ENCODE measurements around the gene SNX3.
"Not testable (repeated sequence)": the region's sequence is repeated elsewhere in the genome, so short reads cannot be mapped to it uniquely, and the experiment has no call there.

SNX3 gene

DNA sequence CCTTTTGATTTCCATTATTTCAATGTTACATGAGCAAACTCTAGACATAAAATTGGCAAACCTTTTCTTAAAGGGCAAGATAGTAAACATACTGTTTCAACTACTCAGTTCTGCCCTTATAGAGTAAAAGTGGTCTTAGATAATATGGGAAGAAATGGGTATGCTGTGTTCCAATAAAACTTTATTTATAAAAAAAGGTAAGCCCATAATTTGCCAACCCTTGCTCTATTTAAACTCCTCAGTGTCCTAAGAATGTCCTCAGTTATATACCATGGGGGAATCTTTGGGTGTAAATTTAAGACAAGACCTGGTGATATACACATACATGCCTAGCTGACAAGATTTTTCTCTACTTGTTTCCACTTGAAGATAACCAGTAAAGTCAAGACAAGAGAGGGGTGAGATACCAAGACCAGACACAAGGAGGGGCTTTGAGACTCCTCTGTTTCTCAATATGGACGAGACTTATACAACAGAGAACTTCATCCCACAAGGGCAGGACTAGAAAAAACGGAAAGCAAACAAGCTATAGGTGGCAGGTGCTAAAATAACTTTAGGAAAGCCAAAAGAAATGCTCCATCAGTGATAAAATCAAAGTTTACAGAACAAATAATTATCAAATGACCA lies 10.5 kb downstream of the SNX3 start:
- H3K4me3 Mint-ChIP-seq: no peak overlapping the region
- peaks cover 56% of the 10 kb centered on the region for H3K36me3 Mint-ChIP-seq (ENCODE audit: low read depth)
- no peaks in the 10 kb centered on the region for H3K9me3 Mint-ChIP-seq
- peaks cover 58% of the 10 kb centered on the region for H3K4me1 Mint-ChIP-seq (ENCODE audit: low read depth)
- H3K27ac Mint-ChIP-seq: no peak overlapping the region
- no peaks in the 10 kb centered on the region for H3K27me3 Mint-ChIP-seq
- intact Hi-C loops (cut with micrococcal nuclease): loop anchor here (10.0 kb wide), 1 partner anchor 244 kb away; no protein-coding TSS in a partner anchor

- no peaks in the 10 kb centered on the region for H3K9me3 Mint-ChIP-seq
- no peaks in the 10 kb centered on the region for H3K27me3 Mint-ChIP-seq
- peaks cover 37% of the 10 kb centered on the region for H3K4me1 Mint-ChIP-seq (ENCODE audit: low read depth)
- intact Hi-C loops (cut with micrococcal nuclease): no loop called here
- no peak overlapping the region for H3K4me3 Mint-ChIP-seq
- H3K27ac Mint-ChIP-seq: no peak overlapping the region
- peaks cover 64% of the 10 kb centered on the region for H3K36me3 Mint-ChIP-seq (ENCODE audit: low read depth)
These were observed 12.8 kb downstream of the SNX3 start for GRCh38 chr6:108247965-108248536.

GRCh38 chr6:108245095-108245494 lies 15.7 kb downstream of the SNX3 start:
- H3K27ac Mint-ChIP-seq; H3K4me3 Mint-ChIP-seq; intact Hi-C loops (cut with micrococcal nuclease); H3K27me3 Mint-ChIP-seq: not testable (repeated sequence)
- Mint-ChIP-seq H3K4me1 (ENCODE audit: low read depth) (peaks cover 11% of the 10 kb centered on the region), H3K9me3 (peaks cover 11% of the 10 kb centered on the region), H3K36me3 (ENCODE audit: low read depth) (peaks cover 65% of the 10 kb centered on the region)

GRCh38 chr6:108243836-108244235 lies 17.0 kb downstream of the SNX3 start:
- Mint-ChIP-seq H3K27me3 (no peaks in the 10 kb centered on the region), H3K4me1 (ENCODE audit: low read depth) (peaks cover 10% of the 10 kb centered on the region), H3K9me3 (peaks cover 11% of the 10 kb centered on the region), H3K4me3 (no peak overlapping the region), H3K36me3 (ENCODE audit: low read depth) (peaks cover 75% of the 10 kb centered on the region), H3K27ac (no peak overlapping the region)
- intact Hi-C loops (cut with micrococcal nuclease): no loop called here

GRCh38 chr6:108242721-108243120 lies 18.1 kb downstream of the SNX3 start:
- Mint-ChIP-seq H3K4me3 (no peak overlapping the region), H3K36me3 (ENCODE audit: low read depth) (peaks cover 80% of the 10 kb centered on the region), H3K9me3 (peaks cover 11% of the 10 kb centered on the region), H3K27ac (no peak overlapping the region), H3K27me3 (no peaks in the 10 kb centered on the region), H3K4me1 (ENCODE audit: low read depth) (no peaks in the 10 kb centered on the region)
- intact Hi-C loops (cut with micrococcal nuclease): no loop called here

- H3K9me3 Mint-ChIP-seq: peaks cover 11% of the 10 kb centered on the region
- no peak overlapping the region for H3K27ac Mint-ChIP-seq
- no peaks in the 10 kb centered on the region for H3K27me3 Mint-ChIP-seq
- intact Hi-C loops (cut with micrococcal nuclease): no loop called here
- no peak overlapping the region for H3K4me3 Mint-ChIP-seq
- H3K4me1 Mint-ChIP-seq (ENCODE audit: low read depth): no peaks in the 10 kb centered on the region
- H3K36me3 Mint-ChIP-seq (ENCODE audit: low read depth): peaks cover 82% of the 10 kb centered on the region
These were observed 18.6 kb downstream of the SNX3 start for GRCh38 chr6:108242259-108242658.

DNA sequence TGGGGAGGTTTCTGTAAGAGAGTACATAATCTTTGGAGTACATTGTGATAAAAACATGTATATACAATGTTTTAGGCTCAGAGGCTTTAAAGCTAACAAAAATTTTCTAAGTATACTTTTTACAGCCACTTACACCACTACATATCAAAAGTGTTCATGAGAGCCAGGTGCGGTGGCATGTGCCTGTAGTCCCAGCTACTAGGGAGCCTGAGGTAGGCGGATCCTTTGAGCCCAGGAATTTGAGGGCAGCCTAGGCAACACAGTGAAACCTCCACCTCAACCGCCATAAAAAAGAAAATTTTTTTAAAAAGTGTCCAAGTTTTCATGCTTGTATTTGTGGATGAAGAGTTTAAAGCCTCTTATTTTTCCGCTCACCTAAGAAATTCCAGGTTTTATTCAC lies 22.5 kb downstream of the SNX3 start:
- no peaks in the 10 kb centered on the region for H3K4me1 Mint-ChIP-seq (ENCODE audit: low read depth)
- H3K36me3 Mint-ChIP-seq (ENCODE audit: low read depth): peaks cover 74% of the 10 kb centered on the region
- no peaks in the 10 kb centered on the region for H3K27me3 Mint-ChIP-seq
- H3K4me3 Mint-ChIP-seq: no peak overlapping the region
- intact Hi-C loops (cut with micrococcal nuclease): no loop called here
- H3K27ac Mint-ChIP-seq: no peak overlapping the region
- peaks cover 11% of the 10 kb centered on the region for H3K9me3 Mint-ChIP-seq

DNA sequence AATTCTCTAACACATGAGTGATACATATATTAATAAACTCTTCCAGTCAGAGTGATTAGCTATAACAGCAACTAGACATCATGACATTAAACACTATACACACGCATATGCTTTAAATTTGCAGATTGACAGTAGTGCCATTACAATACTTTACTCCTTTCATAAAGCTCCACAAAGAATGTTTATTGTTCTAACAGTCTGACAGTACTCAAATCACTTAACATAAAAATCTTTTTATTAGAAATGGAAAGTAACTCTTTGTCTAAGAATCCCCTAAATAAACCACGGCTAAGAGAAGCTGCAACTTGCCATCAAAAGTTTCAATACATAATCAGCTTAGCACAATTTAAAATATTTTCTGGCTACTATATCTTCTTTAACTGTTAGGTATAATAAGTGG lies 24.0 kb downstream of the SNX3 start:
- no peak overlapping the region for H3K27ac Mint-ChIP-seq
- H3K4me3 Mint-ChIP-seq: no peak overlapping the region
- intact Hi-C loops (cut with micrococcal nuclease): no loop called here
- H3K4me1 Mint-ChIP-seq (ENCODE audit: low read depth): no peaks in the 10 kb centered on the region
- H3K9me3 Mint-ChIP-seq: peaks cover 1% of the 10 kb centered on the region
- peaks cover 61% of the 10 kb centered on the region for H3K36me3 Mint-ChIP-seq (ENCODE audit: low read depth)
- no peaks in the 10 kb centered on the region for H3K27me3 Mint-ChIP-seq

- Mint-ChIP-seq H3K27ac (no peak overlapping the region), H3K9me3 (no peaks in the 10 kb centered on the region), H3K36me3 (ENCODE audit: low read depth) (peaks cover 48% of the 10 kb centered on the region), H3K27me3 (no peaks in the 10 kb centered on the region), H3K4me3 (no peak overlapping the region), H3K4me1 (ENCODE audit: low read depth) (no peaks in the 10 kb centered on the region)
- intact Hi-C loops (cut with micrococcal nuclease): no loop called here
These were observed 25.7 kb downstream of the SNX3 start for GRCh38 chr6:108235127-108235526.

DNA sequence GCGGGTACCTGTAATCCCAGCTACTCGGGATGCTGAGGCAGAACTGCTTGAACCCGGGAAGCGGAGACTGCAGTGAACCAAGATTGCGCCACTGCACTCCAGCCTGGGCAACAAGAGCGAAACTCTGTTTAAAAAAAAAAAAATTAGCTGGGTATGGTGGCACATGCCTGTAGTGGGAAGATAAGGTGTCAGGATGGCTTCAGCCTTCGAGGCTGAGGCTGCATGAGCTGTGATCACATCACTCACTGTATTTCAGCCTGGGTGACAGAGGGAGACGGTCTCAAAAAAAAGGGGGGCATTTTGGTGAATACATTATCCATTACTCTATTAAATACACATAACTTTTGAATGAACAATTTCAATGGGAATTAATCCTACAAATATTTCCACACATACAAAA lies 32.4 kb downstream of the SNX3 start:
- intact Hi-C loops (cut with micrococcal nuclease): no loop called here
- Mint-ChIP-seq H3K9me3 (no peaks in the 10 kb centered on the region), H3K36me3 (ENCODE audit: low read depth) (peaks cover 19% of the 10 kb centered on the region), H3K4me3 (no peak overlapping the region), H3K27ac (no peak overlapping the region), H3K27me3 (no peaks in the 10 kb centered on the region), H3K4me1 (ENCODE audit: low read depth) (peaks cover 9% of the 10 kb centered on the region)

DNA sequence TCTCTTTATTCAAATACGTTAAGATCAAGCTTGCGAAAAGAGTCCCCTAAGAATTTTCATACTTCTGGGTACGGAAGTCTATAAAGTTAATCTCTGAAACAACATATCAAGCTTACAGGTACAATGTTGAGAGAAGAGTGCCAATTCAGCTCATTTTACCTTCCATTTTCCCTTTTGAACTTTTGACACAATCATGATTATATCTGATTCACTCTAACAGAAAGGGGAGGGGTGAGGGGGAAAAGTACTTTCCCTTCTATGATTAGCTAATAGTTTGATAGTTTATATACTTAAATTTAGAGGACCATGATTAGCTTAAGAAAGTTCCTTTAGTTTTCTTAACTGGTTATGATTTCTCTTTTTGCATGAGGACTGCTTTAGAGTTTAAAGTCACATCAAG lies 33.5 kb downstream of the SNX3 start:
- intact Hi-C loops (cut with micrococcal nuclease): no loop called here
- H3K4me1 Mint-ChIP-seq (ENCODE audit: low read depth): peaks cover 20% of the 10 kb centered on the region
- H3K27ac Mint-ChIP-seq: no peak overlapping the region

GRCh38 chr6:108222504-108222903 lies 38.3 kb downstream of the SNX3 start:
- peaks cover 25% of the 10 kb centered on the region for H3K4me1 Mint-ChIP-seq (ENCODE audit: low read depth)
- H3K27ac Mint-ChIP-seq: peak overlapping the region; percentile 60
- H3K4me3 Mint-ChIP-seq: no peak overlapping the region
- H3K36me3 Mint-ChIP-seq (ENCODE audit: low read depth): peaks cover 45% of the 10 kb centered on the region
- no peaks in the 10 kb centered on the region for H3K27me3 Mint-ChIP-seq
- H3K9me3 Mint-ChIP-seq: no peaks in the 10 kb centered on the region
- intact Hi-C loops (cut with micrococcal nuclease): loop anchor here (5.0 kb wide), 1 partner anchor 35 kb away; no protein-coding TSS in a partner anchor

More for the DNA sequence above, 33.5 kb downstream of the SNX3 start:
- Mint-ChIP-seq H3K4me3 (no peak overlapping the region), H3K27me3 (no peaks in the 10 kb centered on the region), H3K9me3 (no peaks in the 10 kb centered on the region), H3K36me3 (ENCODE audit: low read depth) (peaks cover 22% of the 10 kb centered on the region)

DNA sequence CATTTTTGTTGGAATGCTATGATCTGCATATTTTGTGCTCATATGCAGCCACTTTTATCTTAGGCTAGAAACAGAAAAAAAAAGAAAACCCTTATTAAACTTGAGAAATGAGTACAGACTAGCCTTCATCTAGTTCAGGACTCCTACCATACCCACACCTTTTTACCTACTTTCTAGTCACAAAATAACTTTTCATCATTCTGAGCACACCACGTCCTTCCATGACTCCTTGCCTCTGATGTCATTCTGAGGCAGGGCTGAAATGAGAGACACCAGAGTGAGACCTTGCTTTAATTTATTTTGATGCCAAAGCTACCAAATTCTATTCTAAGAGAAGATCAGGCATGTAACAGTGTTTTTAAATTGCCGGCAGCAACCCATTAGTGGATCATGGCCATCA lies 38.8 kb downstream of the SNX3 start:
- Mint-ChIP-seq H3K27ac (peak overlapping the region; percentile 60), H3K4me3 (no peak overlapping the region), H3K36me3 (ENCODE audit: low read depth) (peaks cover 45% of the 10 kb centered on the region), H3K9me3 (no peaks in the 10 kb centered on the region), H3K27me3 (no peaks in the 10 kb centered on the region), H3K4me1 (ENCODE audit: low read depth) (peaks cover 25% of the 10 kb centered on the region)
- intact Hi-C loops (cut with micrococcal nuclease): loop anchor here (5.0 kb wide), 1 partner anchor 35 kb away; no protein-coding TSS in a partner anchor

DNA sequence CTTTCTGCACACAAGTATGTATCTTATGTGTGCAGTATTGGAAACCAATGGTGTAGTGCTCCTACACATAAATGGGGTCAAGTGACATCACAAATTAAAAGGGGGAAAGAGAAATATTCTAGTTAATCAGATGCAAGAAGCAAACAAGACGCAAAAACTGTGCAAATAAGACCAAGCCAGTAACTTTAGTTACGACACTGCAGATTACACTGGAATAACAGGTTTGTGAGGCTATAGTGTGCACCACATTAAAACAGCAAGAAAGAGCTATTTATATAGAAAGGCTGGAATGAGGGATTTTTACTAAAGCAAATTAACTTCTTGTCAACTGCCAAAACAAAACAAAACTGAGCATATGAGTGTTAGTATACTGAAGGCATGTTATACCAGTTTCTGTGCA lies 49.2 kb downstream of the SNX3 start:
- Mint-ChIP-seq H3K4me1 (ENCODE audit: low read depth) (peaks cover 16% of the 10 kb centered on the region), H3K36me3 (ENCODE audit: low read depth) (peaks cover 81% of the 10 kb centered on the region)

GRCh38 chr6:108210556-108210955 lies 50.3 kb downstream of the SNX3 start:
- Mint-ChIP-seq H3K4me3 (no peak overlapping the region), H3K36me3 (ENCODE audit: low read depth) (peaks cover 75% of the 10 kb centered on the region), H3K9me3 (no peaks in the 10 kb centered on the region), H3K27ac (no peak overlapping the region), H3K4me1 (ENCODE audit: low read depth) (peaks cover 16% of the 10 kb centered on the region), H3K27me3 (no peaks in the 10 kb centered on the region)
- intact Hi-C loops (cut with micrococcal nuclease): no loop called here

More for the DNA sequence above, 49.2 kb downstream of the SNX3 start:
- H3K4me3 Mint-ChIP-seq: no peak overlapping the region
- H3K27me3 Mint-ChIP-seq: no peaks in the 10 kb centered on the region
- H3K27ac Mint-ChIP-seq: no peak overlapping the region
- intact Hi-C loops (cut with micrococcal nuclease): no loop called here
- H3K9me3 Mint-ChIP-seq: no peaks in the 10 kb centered on the region

Data from dendritic cell treated with granulocyte-macrophage colony-stimulating factor and Interleukin-4, amounts not matched to agents 40 ng/mL and 50 ng/mL, for 4 days (primary cell).